ENCODE measurements around the gene CDCP2.

Gene CDCP2

GRCh38 chr1:54115520-54115919, 37.3 kb downstream of the CDCP2 start:
- no peak overlapping the region for H3K27ac ChIP-seq
- TF ChIP-seq, protein P1, sequence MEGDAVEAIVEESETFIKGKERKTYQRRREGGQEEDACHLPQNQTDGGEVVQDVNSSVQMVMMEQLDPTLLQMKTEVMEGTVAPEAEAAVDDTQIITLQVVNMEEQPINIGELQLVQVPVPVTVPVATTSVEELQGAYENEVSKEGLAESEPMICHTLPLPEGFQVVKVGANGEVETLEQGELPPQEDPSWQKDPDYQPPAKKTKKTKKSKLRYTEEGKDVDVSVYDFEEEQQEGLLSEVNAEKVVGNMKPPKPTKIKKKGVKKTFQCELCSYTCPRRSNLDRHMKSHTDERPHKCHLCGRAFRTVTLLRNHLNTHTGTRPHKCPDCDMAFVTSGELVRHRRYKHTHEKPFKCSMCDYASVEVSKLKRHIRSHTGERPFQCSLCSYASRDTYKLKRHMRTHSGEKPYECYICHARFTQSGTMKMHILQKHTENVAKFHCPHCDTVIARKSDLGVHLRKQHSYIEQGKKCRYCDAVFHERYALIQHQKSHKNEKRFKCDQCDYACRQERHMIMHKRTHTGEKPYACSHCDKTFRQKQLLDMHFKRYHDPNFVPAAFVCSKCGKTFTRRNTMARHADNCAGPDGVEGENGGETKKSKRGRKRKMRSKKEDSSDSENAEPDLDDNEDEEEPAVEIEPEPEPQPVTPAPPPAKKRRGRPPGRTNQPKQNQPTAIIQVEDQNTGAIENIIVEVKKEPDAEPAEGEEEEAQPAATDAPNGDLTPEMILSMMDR (IDR thresholded peaks at IDR 0.05) = no peak
- no peak for TF ChIP-seq ZFX (IDR thresholded peaks at IDR 0.05; ENCODE audit: borderline replicate concordance)

- H3K27ac ChIP-seq = no peak overlapping the region
- TF ChIP-seq, protein P1 (IDR thresholded peaks at IDR 0.05) = no peak
- no peak for TF ChIP-seq ZFX (IDR thresholded peaks at IDR 0.05; ENCODE audit: borderline replicate concordance)
These were observed 37.8 kb downstream of the CDCP2 start for GRCh38 chr1:54114955-54115354.

GRCh38 chr1:54114001-54114400, 38.8 kb downstream of the CDCP2 start:
- no peak for TF ChIP-seq ZFX (IDR thresholded peaks at IDR 0.05; ENCODE audit: borderline replicate concordance)
- TF ChIP-seq, protein P1 (IDR thresholded peaks at IDR 0.05) = no peak
- no peak overlapping the region for H3K27ac ChIP-seq

GRCh38 chr1:54112705-54113368, 40.0 kb downstream of the CDCP2 start:
- no peak for TF ChIP-seq ZFX (IDR thresholded peaks at IDR 0.05; ENCODE audit: borderline replicate concordance)
- TF ChIP-seq, protein P1 (IDR thresholded peaks at IDR 0.05) = no peak
- H3K27ac ChIP-seq = no peak overlapping the region

DNA sequence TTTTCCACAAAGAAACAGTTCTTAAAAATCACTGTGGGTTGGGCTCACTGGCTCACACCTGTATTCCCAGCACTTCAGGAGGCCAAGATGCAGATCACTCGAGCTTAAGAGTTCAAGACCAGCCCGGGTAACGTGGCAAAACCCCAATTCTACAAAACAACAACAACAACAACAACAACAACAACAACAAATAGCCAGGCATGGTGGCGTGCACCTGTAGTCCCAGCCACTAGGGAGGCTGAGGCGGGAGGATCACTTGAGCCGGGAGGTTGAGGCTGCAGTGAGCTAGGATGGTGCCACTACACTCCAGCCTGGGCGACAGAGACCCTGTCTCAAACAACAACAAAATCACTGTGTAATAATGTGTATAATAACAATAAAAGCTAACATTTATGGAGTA, 40.8 kb downstream of the CDCP2 start:
- TF ChIP-seq ZFX (IDR thresholded peaks at IDR 0.05; ENCODE audit: borderline replicate concordance) = no peak
- TF ChIP-seq, protein P1 (IDR thresholded peaks at IDR 0.05) = no peak
- H3K27ac ChIP-seq = no peak overlapping the region

- TF ChIP-seq, protein P1 (IDR thresholded peaks at IDR 0.05) = no peak
- TF ChIP-seq ZFX (IDR thresholded peaks at IDR 0.05; ENCODE audit: borderline replicate concordance) = no peak
- no peak overlapping the region for H3K27ac ChIP-seq
These were observed 41.2 kb downstream of the CDCP2 start for GRCh38 chr1:54111624-54112023.

GRCh38 chr1:54110996-54111395, 41.8 kb downstream of the CDCP2 start:
- H3K27ac ChIP-seq = no peak overlapping the region
- TF ChIP-seq, protein P1 (IDR thresholded peaks at IDR 0.05) = no peak
- no peak for TF ChIP-seq ZFX (IDR thresholded peaks at IDR 0.05; ENCODE audit: borderline replicate concordance)

All from 22Rv1 (cell line).